ENCODE measurements around the gene SLC47A2. TPM values are rescaled to one million over a fixed set of nuclear protein-coding genes. Genes with fewer than 3 reads are reported as not detected.
A peak's percentile ranks its signal among the peaks of the same experiment; 100 is the strongest.
"Not testable (repeated sequence)": the region's sequence is repeated elsewhere in the genome, so short reads cannot be mapped to it uniquely, and the experiment has no call there.

The SLC47A2 gene
- total RNA-seq, 1 donor from 2014 or later: not detected

DNA sequence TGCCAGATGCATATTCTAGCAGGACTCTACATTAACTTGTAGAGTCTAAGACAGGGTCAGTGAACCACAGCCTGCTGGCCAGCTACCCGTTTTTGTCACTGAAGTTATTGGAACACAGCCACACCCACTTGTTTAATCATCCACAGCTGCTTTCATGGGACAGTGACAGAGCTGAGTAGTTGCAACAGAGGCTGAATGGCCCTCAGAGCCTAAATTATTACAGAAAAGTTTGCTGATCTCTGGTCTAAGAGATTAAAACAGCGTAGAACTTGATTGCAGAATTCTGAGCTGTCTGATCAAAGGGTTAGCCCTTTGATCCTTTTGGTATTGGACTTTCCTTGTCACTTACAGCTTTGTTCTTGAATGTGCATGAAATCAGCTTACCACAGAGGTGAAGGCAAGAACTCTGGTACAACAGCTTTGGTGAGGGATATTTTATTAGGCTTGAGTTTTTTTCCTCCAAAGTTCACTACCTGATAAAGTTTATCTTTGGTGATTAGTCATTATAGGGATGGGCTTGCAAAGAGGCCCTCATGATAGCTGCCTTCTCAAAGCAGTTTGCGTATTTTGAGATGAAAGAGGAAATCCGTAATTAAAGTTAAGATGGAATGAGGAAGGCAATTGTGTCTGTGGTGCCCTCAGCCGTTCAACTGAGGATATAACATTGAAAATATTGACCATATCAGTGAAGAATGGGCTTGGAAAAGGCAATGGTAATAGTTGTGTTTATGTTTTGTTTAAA lies 44.2 kb downstream of the SLC47A2 start:
- no peak overlapping the region for H3K4me3 ChIP-seq (ENCODE audit: low read depth, low read length)
- no peak for DNase-seq (ENCODE audit: low read depth)
- TF ChIP-seq, protein P1, sequence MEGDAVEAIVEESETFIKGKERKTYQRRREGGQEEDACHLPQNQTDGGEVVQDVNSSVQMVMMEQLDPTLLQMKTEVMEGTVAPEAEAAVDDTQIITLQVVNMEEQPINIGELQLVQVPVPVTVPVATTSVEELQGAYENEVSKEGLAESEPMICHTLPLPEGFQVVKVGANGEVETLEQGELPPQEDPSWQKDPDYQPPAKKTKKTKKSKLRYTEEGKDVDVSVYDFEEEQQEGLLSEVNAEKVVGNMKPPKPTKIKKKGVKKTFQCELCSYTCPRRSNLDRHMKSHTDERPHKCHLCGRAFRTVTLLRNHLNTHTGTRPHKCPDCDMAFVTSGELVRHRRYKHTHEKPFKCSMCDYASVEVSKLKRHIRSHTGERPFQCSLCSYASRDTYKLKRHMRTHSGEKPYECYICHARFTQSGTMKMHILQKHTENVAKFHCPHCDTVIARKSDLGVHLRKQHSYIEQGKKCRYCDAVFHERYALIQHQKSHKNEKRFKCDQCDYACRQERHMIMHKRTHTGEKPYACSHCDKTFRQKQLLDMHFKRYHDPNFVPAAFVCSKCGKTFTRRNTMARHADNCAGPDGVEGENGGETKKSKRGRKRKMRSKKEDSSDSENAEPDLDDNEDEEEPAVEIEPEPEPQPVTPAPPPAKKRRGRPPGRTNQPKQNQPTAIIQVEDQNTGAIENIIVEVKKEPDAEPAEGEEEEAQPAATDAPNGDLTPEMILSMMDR (conservative IDR thresholded peaks at IDR 0.05; ENCODE audit: low read depth, low read length): peak; percentile 33

DNA sequence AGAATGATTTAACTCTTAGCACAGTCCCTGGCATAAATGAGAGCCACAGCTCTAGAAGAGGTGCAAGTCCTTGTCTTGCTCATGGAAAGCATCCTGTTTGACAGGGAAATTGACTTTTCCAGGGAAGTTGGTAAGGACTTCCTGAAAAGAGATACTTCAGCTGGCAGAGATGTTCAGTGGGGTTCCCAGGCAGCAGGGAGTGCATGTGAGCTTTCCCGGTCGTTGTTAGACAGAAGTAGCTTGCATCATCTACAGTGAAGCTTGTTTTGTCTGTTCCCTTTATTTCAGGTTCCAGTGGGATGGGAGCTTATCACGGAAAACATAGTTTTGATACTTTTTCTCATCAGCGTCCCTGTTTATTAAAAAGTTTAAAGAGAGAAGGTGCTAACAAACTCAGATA lies 45.0 kb downstream of the SLC47A2 start:
- no peak for DNase-seq (ENCODE audit: low read depth)
- TF ChIP-seq, protein P1 (conservative IDR thresholded peaks at IDR 0.05; ENCODE audit: low read depth, low read length): no peak
- no peak overlapping the region for H3K4me3 ChIP-seq (ENCODE audit: low read depth, low read length)

DNA sequence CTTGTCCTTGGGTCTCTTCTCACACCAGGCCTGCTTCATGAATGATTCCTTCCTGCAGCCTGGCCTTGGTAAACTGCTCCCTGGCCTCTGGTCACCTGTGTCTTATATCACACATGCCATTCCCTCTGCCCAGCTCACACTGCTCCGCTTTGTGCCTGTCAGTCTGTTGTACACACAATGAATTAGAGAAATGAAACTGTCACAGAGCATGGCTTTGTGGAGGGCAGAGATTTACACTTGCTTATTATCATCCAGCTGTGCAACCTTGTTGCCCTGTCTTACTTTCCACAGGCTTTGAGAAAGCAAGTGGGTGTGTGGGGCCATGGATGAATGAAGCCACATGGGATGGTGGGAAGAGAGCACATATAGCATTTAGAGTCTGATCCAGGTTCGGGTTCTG lies 45.5 kb downstream of the SLC47A2 start:
- no peak for DNase-seq (ENCODE audit: low read depth)
- no peak overlapping the region for H3K4me3 ChIP-seq (ENCODE audit: low read depth, low read length)
- TF ChIP-seq, protein P1 (conservative IDR thresholded peaks at IDR 0.05; ENCODE audit: low read depth, low read length): no peak

DNA sequence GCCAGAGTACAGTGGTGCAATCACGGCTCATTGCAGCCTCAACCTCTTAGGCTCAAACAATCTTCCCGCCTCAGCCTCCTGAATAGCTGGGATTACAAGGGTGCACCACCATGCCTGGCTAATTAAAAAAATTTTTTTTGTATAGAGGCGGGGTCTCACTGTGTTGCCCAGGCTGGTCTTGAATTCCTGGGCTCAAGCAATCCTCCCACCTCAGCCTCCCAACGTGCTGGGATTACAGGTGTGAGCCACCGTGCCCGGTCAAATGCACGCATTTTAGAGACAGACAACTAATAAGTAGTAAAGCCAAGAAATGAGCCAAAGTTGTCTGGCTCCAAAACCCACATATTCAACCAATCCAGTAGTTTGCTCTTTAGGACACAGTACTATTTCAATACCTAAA lies 46.7 kb downstream of the SLC47A2 start:
- DNase-seq (ENCODE audit: low read depth); H3K4me3 ChIP-seq (ENCODE audit: low read depth, low read length): not testable (repeated sequence)

DNA sequence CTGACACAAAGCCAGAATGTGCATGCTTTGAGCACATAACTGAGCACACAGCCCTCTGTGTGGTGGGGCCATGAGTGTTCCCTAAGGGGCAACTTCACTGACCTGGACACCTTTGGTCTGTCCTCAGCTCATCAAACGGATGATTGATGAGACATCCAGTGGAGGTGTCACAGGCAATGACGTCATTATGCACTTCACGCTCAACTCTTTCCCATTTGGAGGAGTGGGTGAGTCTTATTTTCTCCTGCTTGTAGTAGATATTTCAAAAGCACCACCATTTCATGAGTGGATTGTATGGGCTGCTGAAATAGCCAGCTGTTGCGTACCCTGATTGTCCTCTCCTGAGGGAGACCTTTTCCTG lies 51.6 kb downstream of the SLC47A2 start:
- H3K4me3 ChIP-seq (ENCODE audit: low read depth, low read length): no peak overlapping the region
- TF ChIP-seq, protein P1 (conservative IDR thresholded peaks at IDR 0.05; ENCODE audit: low read depth, low read length): no peak
- no peak for DNase-seq (ENCODE audit: low read depth)

DNA sequence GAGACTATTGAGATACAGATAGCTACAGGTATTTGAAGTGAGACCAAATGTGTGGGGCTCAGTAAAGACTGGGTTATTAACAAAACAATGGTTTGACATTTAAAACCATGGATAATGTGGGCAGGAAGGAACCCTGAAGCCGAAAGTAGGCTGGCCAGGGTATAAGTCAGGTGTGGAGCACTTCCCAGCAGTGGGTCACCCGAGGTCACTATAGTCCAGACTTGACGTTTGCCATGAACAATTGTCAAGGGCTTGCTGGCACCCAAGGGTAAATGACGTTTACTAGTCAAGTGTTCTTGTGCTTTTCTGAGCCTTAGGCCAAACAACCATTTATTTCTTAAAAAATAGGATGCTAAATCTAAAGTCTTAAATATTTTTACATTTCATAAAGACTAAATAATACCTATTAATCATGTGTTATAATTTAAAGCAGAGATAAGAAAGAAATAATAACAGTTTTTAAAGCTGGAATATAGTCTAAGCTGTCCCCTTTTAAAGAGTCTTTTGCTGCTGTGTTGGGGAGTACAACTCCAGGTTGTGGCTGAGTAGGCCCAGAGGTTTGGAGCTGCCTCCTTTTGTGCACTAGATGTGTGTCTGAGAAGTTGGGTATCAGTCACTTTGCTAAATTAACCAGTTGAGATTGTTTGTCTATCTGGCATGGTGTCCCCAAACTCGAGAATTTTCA lies 52.1 kb downstream of the SLC47A2 start:
- H3K4me3 ChIP-seq (ENCODE audit: low read depth, low read length): no peak overlapping the region
- TF ChIP-seq, protein P1 (conservative IDR thresholded peaks at IDR 0.05; ENCODE audit: low read depth, low read length): no peak
- no peak for DNase-seq (ENCODE audit: low read depth)

DNA sequence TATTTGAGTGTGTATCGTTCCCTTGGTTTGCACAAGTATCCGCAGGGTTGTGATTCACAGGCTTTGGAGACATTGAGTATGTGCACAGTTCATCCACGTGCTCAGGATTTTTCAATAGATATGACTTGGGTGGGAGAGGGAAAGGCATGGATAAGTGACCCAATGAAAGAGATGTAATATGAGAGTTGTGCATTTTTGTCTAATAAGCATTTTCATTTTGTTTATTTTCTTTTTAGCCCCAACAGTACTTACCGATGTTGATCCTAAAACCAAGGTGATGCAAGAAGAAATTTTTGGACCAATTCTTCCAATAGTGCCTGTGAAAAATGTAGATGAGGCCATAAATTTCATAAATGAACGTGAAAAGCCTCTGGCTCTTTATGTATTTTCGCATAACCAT lies 53.3 kb downstream of the SLC47A2 start:
- TF ChIP-seq, protein P1 (conservative IDR thresholded peaks at IDR 0.05; ENCODE audit: low read depth, low read length): no peak
- H3K4me3 ChIP-seq (ENCODE audit: low read depth, low read length): no peak overlapping the region

More for the DNA sequence above, 53.3 kb downstream of the SLC47A2 start:
- DNase-seq (ENCODE audit: low read depth): no peak

Data from epithelial cell of proximal tubule (primary cell).